Psoas muscle (tissue), 8 donors: ENCODE data around the gene SPTBN1. TPM values are rescaled to one million over a fixed set of nuclear protein-coding genes. Genes with fewer than 3 reads are reported as not detected.

Experiments
- ATAC-seq, 4 donors: fragments of 200-7000 bp; cut with Tn5 transposase; one replicate each; pipeline ENCODE4 v1.9.1; 2020; ENCODE audit warnings: moderate library complexity in 3 of 4, mild to moderate bottlenecking in 2 of 4
- DNase-seq, 2 donors: peaks; one replicate each; pipeline ENCODE4 v3.0.0-alpha.2; 2020
- H3K27ac ChIP-seq: fragments of 200-600 bp; one replicate; pipeline ENCODE4 v1.8.0; 2022
- H3K27me3 ChIP-seq, 3 donors: fragments of 200-600 bp in 1 of 3; one replicate each; pipeline versions ENCODE4 v1.6.1 to v1.8.0; 2013 to 2022; ENCODE audit warnings: low read length in 2 of 3, mild to moderate bottlenecking in 2 of 3, moderate library complexity in 1 of 3; ENCODE audit not compliant: insufficient read depth in 3 of 3
- H3K36me3 ChIP-seq, 2 donors: fragments of 200-600 bp in 1 of 2; one replicate each; pipeline versions ENCODE4 v1.6.1 to v1.8.0; 2013 to 2022; ENCODE audit warnings: low read depth in 1 of 2, mild to moderate bottlenecking in 1 of 2, moderate library complexity in 1 of 2; ENCODE audit not compliant: insufficient read depth in 1 of 2
- H3K4me1 ChIP-seq: fragments of 200-600 bp; one replicate; pipeline ENCODE4 v1.8.0; 2022
- H3K4me3 ChIP-seq: fragments of 200-600 bp; one replicate; pipeline ENCODE4 v1.8.0; 2022; ENCODE audit warnings: mild to moderate bottlenecking
- H3K9me3 ChIP-seq: fragments of 200-600 bp; one replicate; pipeline ENCODE4 v1.8.0; 2022
- CTCF ChIP-seq: fragments of 200-600 bp; IDR thresholded peaks from one replicate; pipeline ENCODE4 v1.8.0; 2022; ENCODE audit warnings: antibody characterized with exemption
- WGBS, 3 donors: extraction: QIAGEN DNeasy Blood & Tissue Kit; methylation state at CpG; one replicate each; pipeline versions ENCODE4 v1.1.6 to v1.1.7; 2013; 5-methylcytosine and 5-hydroxymethylcytosine counted together
- intact Hi-C, 2 donors: fragments of 100-400 bp; cut with DNase I; formaldehyde crosslinking; loops; one replicate each; pipeline versions ENCODE4 v1.11.0 to v1.14.2; 2022
- polyA plus RNA-seq, 3 donors: library from polyadenylated mRNA; stranded (reverse); fragments of 200-250 nt; gene quantifications; one replicate each; pipeline ENCODE4 v1.2.3, GENCODE V29; 2013
- total RNA-seq, 4 donors: library from RNA; stranded (reverse); fragmentation: NEBNext Ultra II Directional in 2 of 4; extraction: Animal tissue kit (Norgen Biotek cat#: 25700) in 2 of 4; gene quantifications; one replicate each; pipeline versions ENCODE4 v1.2.1 to v1.2.4, GENCODE V29; 2021 to 2023
- donor health status: healthy with polysubstance abuse.
- donor health status: DM: no; HTN: no; CAD: no; lungs with moderate emphysema.
- donor health status: Bipolar disorder and iron deficiency.
- donor health status: healthy.
- donor health status: DM: yes; HTN: yes; CAD: no.
- donor health status: DM: no; HTN: no; CAD: no.
- donor health status: DM: no; HTN: no; CAD: no.
- donor health status: DM: yes; HTN: yes; CAD: no.

SPTBN1 gene
- total and polyA plus RNA-seq, 7 donors: 22.9 to 180 (median 87.8) TPM

- Histone ChIP-seq H3K4me3 (peak overlapping the region; percentile 85), H3K4me1 (peaks cover 15% of the 10 kb centered on the region), H3K36me3 (no peaks in the 10 kb centered on the region), H3K9me3 (no peaks in the 10 kb centered on the region), H3K27ac (peak overlapping the region; percentile 87), H3K27me3 (no peaks in the 10 kb centered on the region)
- peak in 1 of 2 donors; percentile 53 for DNase-seq
- no peak for TF ChIP-seq CTCF
- intact Hi-C loops: loop anchor here in 1 of 2 donors (5.0 kb wide), 3 partner anchors 72 to 333 kb away; a partner anchor contains a TSS
- 18 to 26% (median 20%) methylated on average over 20 of the region's 20 CpGs for WGBS, 3 donors
- ATAC-seq: no peak
Observed at GRCh38 chr2:54455131-54455562, 980 bp upstream of the SPTBN1 start.

DNA sequence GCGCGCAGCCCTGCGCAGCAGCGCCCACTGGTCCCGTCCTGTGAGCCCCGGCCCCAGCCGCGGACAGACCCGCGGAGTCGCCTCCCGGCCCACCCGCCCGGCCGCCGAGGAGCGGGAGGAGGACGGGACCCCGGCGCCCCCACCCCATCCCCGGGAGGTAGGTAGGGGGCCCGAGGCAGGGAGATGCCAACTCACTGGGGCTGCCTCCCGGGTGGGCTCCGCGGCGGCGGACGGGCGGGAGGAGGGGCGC lies 160 bp downstream of the SPTBN1 start:
- no peak for DNase-seq
- peak overlapping the region; percentile 85 for H3K4me3 ChIP-seq
- peak overlapping the region; percentile 87 for H3K27ac ChIP-seq
- intact Hi-C loops: loop anchor here in 1 of 2 donors (5.0 kb wide), 3 partner anchors 71 to 334 kb away; a partner anchor contains a TSS
- peaks cover 25% of the 10 kb centered on the region for H3K4me1 ChIP-seq
- no peak for ATAC-seq
- H3K9me3 ChIP-seq: no peaks in the 10 kb centered on the region
- WGBS, 3 donors: 0 to 1% (median 0%) methylated on average over 16 to 30 of the region's 30 CpGs
- no peaks in the 10 kb centered on the region for H3K36me3 ChIP-seq
- no peak for TF ChIP-seq CTCF
- no peaks in the 10 kb centered on the region for H3K27me3 ChIP-seq

DNA sequence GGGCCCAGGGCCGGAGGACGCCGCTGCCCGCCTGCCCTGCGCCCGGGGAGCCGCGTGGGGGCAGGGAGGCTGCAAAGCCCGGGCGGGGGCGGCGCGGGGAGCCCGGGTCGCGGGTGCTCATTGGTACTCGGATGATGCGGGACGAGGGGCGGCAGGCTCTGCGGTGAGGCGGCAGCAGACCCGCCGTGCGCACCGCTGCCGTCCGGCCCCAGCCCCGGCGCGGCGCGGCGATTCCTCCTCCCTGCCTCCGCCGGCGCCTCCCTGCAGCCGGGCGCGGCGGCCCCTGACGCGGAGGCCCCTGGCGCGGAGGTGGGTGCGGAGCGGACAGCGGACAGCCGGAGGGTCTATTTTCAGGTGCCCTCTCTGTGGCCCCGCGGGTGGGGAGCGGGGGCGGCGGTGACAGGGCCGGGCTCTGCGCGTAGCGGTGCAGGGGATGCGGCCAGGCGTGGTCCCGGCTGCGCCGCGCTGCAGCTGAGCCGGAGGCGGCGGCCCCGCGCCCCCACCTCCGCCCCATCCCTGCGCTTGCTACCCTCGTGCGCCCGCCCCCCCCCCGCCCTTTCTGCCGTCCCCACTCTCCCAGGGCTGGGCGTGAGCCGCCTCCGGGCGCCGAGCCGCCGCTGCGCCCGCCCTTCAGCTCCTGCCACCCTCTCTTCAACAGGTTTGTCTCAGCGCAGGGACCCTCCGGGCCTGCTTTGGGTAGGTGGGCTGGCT lies 640 bp downstream of the SPTBN1 start:
- no peaks in the 10 kb centered on the region for H3K9me3 ChIP-seq
- peak; percentile 20 for TF ChIP-seq CTCF
- peaks cover 30% of the 10 kb centered on the region for H3K4me1 ChIP-seq
- ATAC-seq: peak; percentile 60 to 68 (median 64)
- 0 to 1% (median 0%) methylated on average over 18 to 85 of the region's 87 CpGs for whole genome bisulfite sequencing, 3 donors
- H3K4me3 ChIP-seq: peak overlapping the region; percentile 85
- intact Hi-C loops: loop anchor here in 1 of 2 donors (5.0 kb wide), 3 partner anchors 71 to 334 kb away; a partner anchor contains a TSS
- DNase-seq: peak; percentile 47 to 72
- no peaks in the 10 kb centered on the region for H3K27me3 ChIP-seq
- H3K27ac ChIP-seq: peak overlapping the region; percentile 87
- no peaks in the 10 kb centered on the region for H3K36me3 ChIP-seq

DNA sequence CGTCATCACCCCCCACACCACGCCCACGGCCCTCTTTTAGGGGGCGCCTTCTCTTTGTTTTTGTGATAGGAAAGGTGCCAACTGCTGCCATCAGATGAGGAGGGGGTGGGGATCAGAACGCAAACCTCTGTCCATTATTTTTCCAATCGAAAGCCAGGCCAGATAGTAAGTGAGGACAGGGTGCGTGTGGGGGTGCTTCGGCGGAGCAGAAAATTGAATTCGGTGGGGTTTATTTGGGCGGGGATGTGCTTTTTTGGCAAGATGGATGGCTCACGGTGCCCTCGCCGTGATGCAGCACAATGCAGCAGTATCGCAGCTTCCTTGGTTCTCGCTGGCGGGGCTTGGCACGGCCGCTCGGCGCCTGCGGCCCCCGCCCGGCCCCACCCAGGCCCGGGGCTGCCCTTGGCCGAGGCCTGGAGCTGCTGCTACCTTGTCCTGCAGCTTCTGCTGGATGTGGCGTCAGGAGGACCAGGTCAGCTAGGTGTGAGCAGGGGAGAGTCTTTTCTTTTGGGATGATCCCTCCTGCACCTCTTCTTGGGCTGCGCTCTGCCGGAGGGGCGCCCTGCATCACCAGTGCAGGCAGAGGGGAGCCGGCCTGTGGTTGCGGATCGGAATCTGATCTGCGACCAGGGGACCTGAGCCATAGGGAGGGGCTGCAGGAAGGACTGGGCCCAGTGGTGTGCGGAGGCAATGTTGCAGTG lies 1.3 kb downstream of the SPTBN1 start:
- peak overlapping the region; percentile 87 for H3K27ac ChIP-seq
- H3K9me3 ChIP-seq: no peaks in the 10 kb centered on the region
- WGBS, 3 donors: 1 to 4% (median 2%) methylated on average over 30 to 35 of the region's 35 CpGs
- H3K27me3 ChIP-seq: no peaks in the 10 kb centered on the region
- H3K4me3 ChIP-seq: peak overlapping the region; percentile 85
- H3K4me1 ChIP-seq: peaks cover 36% of the 10 kb centered on the region
- no peaks in the 10 kb centered on the region for H3K36me3 ChIP-seq
- intact Hi-C loops: loop anchor here in 1 of 2 donors (2.0 to 5.0 kb wide), 4 partner anchors 70 to 335 kb away; a partner anchor contains a TSS
- peak; percentile 19 to 39 (median 22) for ATAC-seq
- TF ChIP-seq CTCF: no peak
- peak; percentile 43 to 68 for DNase-seq
